T-helper 2 cell (primary cell): Measurements from ENCODE around the gene STAT2.
"Not testable (repeated sequence)": the region's sequence is repeated elsewhere in the genome, so short reads cannot be mapped to it uniquely, and the experiment has no call there.

Source experiments
- DNase-seq, 5 experiments: peaks; one replicate each; pipeline versions ENCODE4 v3.0.0 to v3.0.0-alpha.2; 2012 to 2022

Gene STAT2

GRCh38 chr12:56361487-56362129 lies 1.7 kb upstream of the STAT2 start:
- DNase-seq: no peak

GRCh38 chr12:56358836-56359532 lies 923 bp downstream of the STAT2 start:
- DNase-seq: peak in 1 of 5 experiments; percentile 36

- no peak for DNase-seq
Measured at GRCh38 chr12:56351325-56351724, 8.6 kb downstream of the STAT2 start.

- DNase-seq: no peak
Measured at GRCh38 chr12:56350662-56351061, 9.2 kb downstream of the STAT2 start.

GRCh38 chr12:56348776-56349175 lies 11.1 kb downstream of the STAT2 start:
- DNase-seq: no peak

GRCh38 chr12:56347255-56347654 lies 12.7 kb downstream of the STAT2 start:
- not testable (repeated sequence) for DNase-seq

- DNase-seq: no peak
Measured at GRCh38 chr12:56346675-56347074, 13.2 kb downstream of the STAT2 start.

- DNase-seq: not testable (repeated sequence)
Measured at GRCh38 chr12:56342290-56342689, 17.6 kb downstream of the STAT2 start.

- DNase-seq: no peak
Measured at GRCh38 chr12:56341616-56342015, 18.3 kb downstream of the STAT2 start.

GRCh38 chr12:56339158-56339422 lies 20.8 kb downstream of the STAT2 start:
- no peak for DNase-seq

GRCh38 chr12:56338308-56339157 lies 21.4 kb downstream of the STAT2 start, which contains the start of gene IL23A:
IL23A (plus strand) TSS chr12:56338884; CDS start chr12:56339045, 161 bp downstream.
- DNase-seq: peak; percentile 39 to 85 (median 80)

GRCh38 chr12:56337753-56338251 lies 22.1 kb downstream of the STAT2 start:
- no peak for DNase-seq

- no peak for DNase-seq
Measured at GRCh38 chr12:56336361-56337167, 23.3 kb downstream of the STAT2 start.

- DNase-seq: not testable (repeated sequence)
Measured at GRCh38 chr12:56335527-56335926, 24.4 kb downstream of the STAT2 start.

GRCh38 chr12:56334490-56334793 lies 25.5 kb downstream of the STAT2 start:
- no peak for DNase-seq

GRCh38 chr12:56333679-56334489 lies 26.0 kb downstream of the STAT2 start, which contains the start of gene PAN2:
PAN2 (minus strand) TSS chr12:56334000; CDS start chr12:56333094, 906 bp downstream.
- DNase-seq: peak; percentile 71 to 98 (median 88)

GRCh38 chr12:56333197-56333678 lies 26.7 kb downstream of the STAT2 start:
- peak in 1 of 5 experiments; percentile 8 for DNase-seq

GRCh38 chr12:56332512-56333196 lies 27.3 kb downstream of the STAT2 start:
- no peak for DNase-seq

GRCh38 chr12:56330936-56331490 lies 28.9 kb downstream of the STAT2 start:
- DNase-seq: no peak

GRCh38 chr12:56326533-56326932 lies 33.4 kb downstream of the STAT2 start:
- DNase-seq: no peak

- DNase-seq: no peak
Measured at GRCh38 chr12:56326126-56326525, 33.8 kb downstream of the STAT2 start.
